ENCODE results near the gene SLC10A3. TPM values are rescaled to one million over a fixed set of nuclear protein-coding genes. Genes with fewer than 3 reads are reported as not detected.

Gene SLC10A3, protein sequence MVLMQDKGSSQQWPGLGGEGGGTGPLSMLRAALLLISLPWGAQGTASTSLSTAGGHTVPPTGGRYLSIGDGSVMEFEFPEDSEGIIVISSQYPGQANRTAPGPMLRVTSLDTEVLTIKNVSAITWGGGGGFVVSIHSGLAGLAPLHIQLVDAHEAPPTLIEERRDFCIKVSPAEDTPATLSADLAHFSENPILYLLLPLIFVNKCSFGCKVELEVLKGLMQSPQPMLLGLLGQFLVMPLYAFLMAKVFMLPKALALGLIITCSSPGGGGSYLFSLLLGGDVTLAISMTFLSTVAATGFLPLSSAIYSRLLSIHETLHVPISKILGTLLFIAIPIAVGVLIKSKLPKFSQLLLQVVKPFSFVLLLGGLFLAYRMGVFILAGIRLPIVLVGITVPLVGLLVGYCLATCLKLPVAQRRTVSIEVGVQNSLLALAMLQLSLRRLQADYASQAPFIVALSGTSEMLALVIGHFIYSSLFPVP
- 10 to 100 TPM; 22.5 to 23.7 TPM for total RNA-seq
- polyA plus RNA-seq: 10 to 100 TPM; 61.4 to 62.3 TPM

DNA sequence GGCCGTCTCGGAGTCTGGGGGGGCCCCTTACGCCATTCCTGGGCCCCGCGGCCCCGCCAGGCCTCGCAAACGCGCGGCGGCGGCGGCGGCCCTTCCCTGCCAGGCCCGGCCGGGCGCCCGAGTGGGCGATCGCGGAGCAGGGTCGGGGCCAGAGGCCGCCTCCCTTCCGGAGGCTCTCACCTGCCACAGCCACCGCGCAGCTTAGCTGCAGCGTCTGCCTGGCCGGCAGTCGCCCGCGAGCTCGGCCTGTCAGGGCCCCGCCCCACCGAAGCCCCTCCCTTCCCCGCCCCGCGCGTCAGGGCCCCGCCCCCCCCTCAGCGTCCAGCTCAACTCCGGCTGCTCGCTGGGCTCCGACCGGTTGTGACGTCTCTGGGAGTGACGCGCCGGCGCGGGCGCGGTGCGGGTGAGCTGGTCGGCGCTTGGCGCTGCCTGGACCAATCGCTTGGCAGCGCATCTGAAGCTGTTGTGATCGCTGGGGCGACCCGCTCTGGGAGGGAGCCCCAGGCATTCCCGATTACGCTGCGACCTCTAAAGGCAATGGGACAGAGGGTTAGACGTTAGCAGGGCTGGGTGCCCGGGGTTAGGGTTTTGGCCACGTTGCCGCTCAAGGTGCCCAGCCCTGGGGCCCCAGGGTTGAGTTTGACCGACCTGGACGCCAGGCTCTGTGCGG is at the start of gene SLC10A3:
SLC10A3 (minus strand) TSS at position 216 of the 670 bp plus-strand sequence. CDS start 1,689 bp downstream, outside the sequence.
- Histone ChIP-seq H3K4me3 (ENCODE audit: low read length in 2 of 2) (peak within 1 kb of the TSS; percentile 42 to 57), H3K27me3 (ENCODE audit: insufficient read depth, low read length) (no peaks in the 10 kb centered on the region), H3K36me3 (ENCODE audit: insufficient read depth, low read length) (no peaks in the 10 kb centered on the region), H3K27ac (ENCODE audit: low read depth, low read length) (peak within 1 kb of the TSS; percentile 71), H3K4me1 (ENCODE audit: insufficient read depth, low read length) (peaks cover 28% of the 10 kb centered on the region), H3K9me3 (ENCODE audit: control insufficient read depth in 1 of 2, low read length in 2 of 2) (no peaks in the 10 kb centered on the region)
- H3K27ac Mint-ChIP-seq: peak within 1 kb of the TSS; percentile 90 to 97 (median 93)
- ChIA-PET CTCF (ENCODE audit: partially characterized antibody) (interaction anchor here (0.6 to 2.1 kb wide), 4 partner anchors 36 to 92 kb away, joined by 3 to 5 read pairs (median 4); partner anchors contain the start of gene ATP6AP1), POLR2A (ENCODE audit: partially characterized antibody) (interaction anchor here (0.5 to 8.9 kb wide), 24 partner anchors 7 to 564 kb away, joined by 3 to 111 read pairs (median 6); partner anchors contain the start of genes ATP6AP1, FAM3A, FAM50A and FLNA)
- H3K4me3 Mint-ChIP-seq: peak within 1 kb of the TSS; percentile 87 to 93 (median 89)
- intact Hi-C loops (cut with micrococcal nuclease): loop anchor here (1.0 to 10.0 kb wide), 5 partner anchors 11 to 396 kb away; partner anchors contain the start of genes FAM3A, FAM50A, LAGE3 and MECP2
- no peaks in the 10 kb centered on the region for H3K9me3 Mint-ChIP-seq
- peaks cover 0 to 7% of the 10 kb centered on the region in 2 donors for H3K36me3 Mint-ChIP-seq
- DNase-seq: peak; percentile 83 to 92 (median 86)
- H3K27me3 Mint-ChIP-seq: no peaks in the 10 kb centered on the region
- H3K4me1 Mint-ChIP-seq: peaks cover 5 to 31% (median 16%) of the 10 kb centered on the region in 4 donors

DNA sequence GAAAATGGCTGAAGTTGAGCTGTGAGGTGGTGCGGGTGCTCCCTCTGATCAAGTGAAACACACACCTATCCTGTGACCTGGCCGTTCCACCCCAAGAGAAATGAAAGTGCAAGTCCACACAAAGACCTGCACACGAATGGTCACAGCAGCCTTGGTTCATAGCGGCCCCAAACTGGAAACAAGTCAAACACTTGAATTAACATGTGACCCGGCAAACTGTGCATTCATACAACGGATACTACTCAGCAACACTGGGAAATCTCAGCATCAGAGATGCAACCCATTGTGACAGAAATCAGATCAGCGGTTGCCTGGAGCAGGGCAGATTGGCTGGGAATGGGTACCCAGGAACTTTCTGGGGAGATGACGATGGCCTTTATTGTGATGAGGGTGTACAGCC is 48.6 kb upstream of the SLC10A3 start:
- no peak overlapping the region for H3K4me3 ChIP-seq (ENCODE audit: low read length in 2 of 2)
- Mint-ChIP-seq H3K9me3 (peaks cover 0 to 2% (median 0%) of the 10 kb centered on the region in 8 donors), H3K27me3 (no peaks in the 10 kb centered on the region), H3K4me3 (no peak overlapping the region), H3K4me1 (peaks cover 7 to 25% (median 12%) of the 10 kb centered on the region in 4 donors), H3K27ac (no peak overlapping the region), H3K36me3 (peaks cover 0 to 11% of the 10 kb centered on the region in 2 donors)
- peaks cover 21% of the 10 kb centered on the region for H3K4me1 ChIP-seq (ENCODE audit: insufficient read depth, low read length)
- H3K9me3 ChIP-seq (ENCODE audit: control insufficient read depth in 1 of 2, low read length in 2 of 2): no peaks in the 10 kb centered on the region
- no peak overlapping the region for H3K27ac ChIP-seq (ENCODE audit: low read depth, low read length)
- intact Hi-C loops (cut with micrococcal nuclease): no loop called here
- POLR2A ChIA-PET (ENCODE audit: partially characterized antibody): no interaction called here
- H3K27me3 ChIP-seq (ENCODE audit: insufficient read depth, low read length): no peaks in the 10 kb centered on the region
- no peak for DNase-seq
- CTCF ChIA-PET (ENCODE audit: partially characterized antibody): interaction anchor here (1.6 kb wide), 1 partner anchor 12 kb away, joined by 4 read pairs; no protein-coding TSS in a partner anchor
- peaks cover 3% of the 10 kb centered on the region for H3K36me3 ChIP-seq (ENCODE audit: insufficient read depth, low read length)

DNA sequence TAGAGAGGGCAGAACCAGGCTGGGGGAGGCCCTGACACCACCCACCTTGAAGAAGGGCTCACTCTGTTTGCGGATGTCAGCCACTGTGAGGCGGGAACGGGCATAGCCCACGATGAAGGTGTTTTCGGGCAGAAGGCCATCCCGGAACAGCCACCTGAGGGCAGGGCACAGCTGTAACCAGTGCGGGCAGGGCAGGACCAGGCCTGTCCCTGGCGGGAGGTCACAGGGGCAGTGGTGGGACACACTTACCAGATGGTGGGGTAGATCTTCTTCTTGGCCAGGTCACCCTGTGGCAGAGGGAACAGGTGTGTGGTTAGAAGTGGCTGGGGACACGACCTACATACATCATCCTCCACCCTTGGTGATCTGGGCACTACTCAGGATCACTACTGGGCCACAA is 45.5 kb upstream of the SLC10A3 start:
- H3K4me3 ChIP-seq (ENCODE audit: low read length in 2 of 2): no peak overlapping the region
- H3K27me3 Mint-ChIP-seq: no peaks in the 10 kb centered on the region
- H3K4me3 Mint-ChIP-seq: no peak overlapping the region
- peaks cover 3% of the 10 kb centered on the region for H3K36me3 ChIP-seq (ENCODE audit: insufficient read depth, low read length)
- H3K27ac Mint-ChIP-seq: peak overlapping the region in 1 of 7 donors; percentile 27
- no peak overlapping the region for H3K27ac ChIP-seq (ENCODE audit: low read depth, low read length)
- H3K36me3 Mint-ChIP-seq: peaks cover 0 to 12% of the 10 kb centered on the region in 2 donors
- H3K9me3 Mint-ChIP-seq: peaks cover 0 to 2% (median 0%) of the 10 kb centered on the region in 8 donors
- H3K27me3 ChIP-seq (ENCODE audit: insufficient read depth, low read length): no peaks in the 10 kb centered on the region
- H3K4me1 Mint-ChIP-seq: peaks cover 2 to 14% (median 5%) of the 10 kb centered on the region in 4 donors
- H3K4me1 ChIP-seq (ENCODE audit: insufficient read depth, low read length): peaks cover 8% of the 10 kb centered on the region
- no peak for DNase-seq
- POLR2A ChIA-PET (ENCODE audit: partially characterized antibody): interaction anchor here (1.1 to 6.5 kb wide), 2 partner anchors 11 to 137 kb away, joined by 3 to 56 read pairs; partner anchors contain the start of genes IKBKG and RPL10
- no peaks in the 10 kb centered on the region for H3K9me3 ChIP-seq (ENCODE audit: control insufficient read depth in 1 of 2, low read length in 2 of 2)
- CTCF ChIA-PET (ENCODE audit: partially characterized antibody): interaction anchor here (1.1 to 5.2 kb wide), 3 partner anchors 107 to 517 kb away, joined by 3 to 26 read pairs (median 4); partner anchors contain the start of genes ATP6AP1 and RPL10
- intact Hi-C loops (cut with micrococcal nuclease): loop anchor here (2.0 kb wide), 1 partner anchor 523 kb away; no protein-coding TSS in a partner anchor

DNA sequence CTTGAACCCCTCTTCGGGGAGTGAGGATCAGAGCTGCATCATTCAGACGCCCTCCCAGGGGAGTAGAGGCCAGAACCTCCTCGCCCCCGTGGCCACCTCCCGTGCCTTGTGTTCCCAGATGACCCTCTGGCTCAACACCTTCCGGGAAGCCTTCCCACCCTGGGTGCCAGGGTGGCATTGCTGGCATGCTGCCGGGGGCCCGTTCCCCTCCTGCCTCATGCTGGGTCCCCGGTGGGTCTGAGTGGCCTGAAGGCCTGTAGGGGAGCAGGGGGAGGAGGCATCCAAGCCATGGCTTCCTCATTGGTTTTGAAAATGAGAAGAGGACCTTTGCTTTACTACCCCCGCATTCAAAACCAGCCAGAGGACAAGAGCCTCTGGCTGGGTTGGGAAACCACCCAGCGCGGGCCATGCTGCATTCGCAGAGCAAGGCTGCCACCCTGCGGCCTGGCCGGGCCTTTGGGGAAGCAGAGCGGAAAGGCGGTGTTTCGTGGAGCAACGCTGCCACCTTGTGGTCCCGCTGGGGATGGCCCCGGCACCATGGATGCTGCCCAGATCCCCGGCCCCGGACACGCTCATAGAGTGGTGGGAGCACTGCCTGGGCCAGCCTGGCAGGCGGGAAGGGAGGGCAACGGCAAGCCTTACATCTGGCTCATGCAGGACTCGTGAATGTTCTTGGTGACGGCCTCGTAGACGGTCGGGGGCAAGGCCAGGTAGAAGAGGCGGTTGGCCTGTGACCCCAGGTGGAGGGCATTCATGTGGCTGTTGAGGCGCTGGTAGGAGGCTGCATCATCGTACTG is 44.3 kb upstream of the SLC10A3 start:
- H3K9me3 Mint-ChIP-seq: peaks cover 0 to 2% (median 0%) of the 10 kb centered on the region in 8 donors
- peaks cover 3% of the 10 kb centered on the region for H3K36me3 ChIP-seq (ENCODE audit: insufficient read depth, low read length)
- H3K27me3 ChIP-seq (ENCODE audit: insufficient read depth, low read length): no peaks in the 10 kb centered on the region
- peaks cover 8% of the 10 kb centered on the region for H3K4me1 ChIP-seq (ENCODE audit: insufficient read depth, low read length)
- H3K27ac ChIP-seq (ENCODE audit: low read depth, low read length): peak overlapping the region; percentile 43
- peaks cover 2 to 14% (median 5%) of the 10 kb centered on the region in 4 donors for H3K4me1 Mint-ChIP-seq
- peaks cover 0 to 13% of the 10 kb centered on the region in 2 donors for H3K36me3 Mint-ChIP-seq
- DNase-seq: peak; percentile 85 to 92 (median 89)
- H3K9me3 ChIP-seq (ENCODE audit: control insufficient read depth in 1 of 2, low read length in 2 of 2): no peaks in the 10 kb centered on the region
- ChIA-PET CTCF (ENCODE audit: partially characterized antibody) (interaction anchor here (0.7 to 5.2 kb wide), 6 partner anchors 8 to 516 kb away, joined by 3 to 26 read pairs (median 4); partner anchors contain the start of gene RPL10), POLR2A (ENCODE audit: partially characterized antibody) (interaction anchor here (1.1 to 6.5 kb wide), 3 partner anchors 13 to 161 kb away, joined by 3 to 56 read pairs (median 3); partner anchors contain the start of genes IKBKG and RPL10)
- H3K27ac Mint-ChIP-seq: peak overlapping the region in 6 of 7 donors; percentile 22 to 86 (median 72)
- H3K27me3 Mint-ChIP-seq: no peaks in the 10 kb centered on the region
- intact Hi-C loops (cut with micrococcal nuclease): loop anchor here (1.0 to 2.0 kb wide), 2 partner anchors 161 to 522 kb away; no protein-coding TSS in a partner anchor
- H3K4me3 ChIP-seq (ENCODE audit: low read length in 2 of 2): no peak overlapping the region
- no peak overlapping the region for H3K4me3 Mint-ChIP-seq

DNA sequence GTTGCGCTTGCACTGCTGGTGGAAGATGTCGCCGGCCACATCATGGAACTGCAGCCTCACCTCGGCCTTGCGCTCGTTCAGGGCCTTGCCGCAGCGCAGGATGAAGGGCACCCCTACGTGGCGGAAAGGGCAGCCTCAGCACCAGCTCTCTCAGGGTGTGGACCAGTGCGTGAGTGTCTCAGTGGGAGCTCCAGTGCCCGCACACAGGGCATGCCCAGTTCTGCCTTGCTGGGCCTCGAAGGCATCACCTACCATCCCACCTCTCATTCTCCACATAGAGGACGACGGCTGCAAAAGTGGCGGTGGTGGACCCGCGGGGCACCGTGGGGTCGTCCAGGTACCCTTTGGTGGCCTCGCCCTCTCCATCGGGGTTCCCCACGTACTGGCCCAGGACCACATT is 42.3 kb upstream of the SLC10A3 start:
- H3K27me3 Mint-ChIP-seq: no peaks in the 10 kb centered on the region
- H3K4me1 Mint-ChIP-seq: peaks cover 2 to 14% (median 5%) of the 10 kb centered on the region in 4 donors
- peaks cover 0 to 2% (median 0%) of the 10 kb centered on the region in 8 donors for H3K9me3 Mint-ChIP-seq
- Histone ChIP-seq H3K27ac (ENCODE audit: low read depth, low read length) (no peak overlapping the region), H3K9me3 (ENCODE audit: control insufficient read depth in 1 of 2, low read length in 2 of 2) (no peaks in the 10 kb centered on the region), H3K27me3 (ENCODE audit: insufficient read depth, low read length) (no peaks in the 10 kb centered on the region), H3K4me3 (ENCODE audit: low read length in 2 of 2) (no peak overlapping the region), H3K36me3 (ENCODE audit: insufficient read depth, low read length) (peaks cover 3% of the 10 kb centered on the region), H3K4me1 (ENCODE audit: insufficient read depth, low read length) (peaks cover 8% of the 10 kb centered on the region)
- ChIA-PET CTCF (ENCODE audit: partially characterized antibody) (interaction anchor here (0.8 to 5.2 kb wide), 3 partner anchors 134 to 585 kb away, joined by 3 to 26 read pairs (median 6); partner anchors contain the start of gene RPL10), POLR2A (ENCODE audit: partially characterized antibody) (interaction anchor here (0.8 to 6.5 kb wide), 3 partner anchors 134 to 607 kb away, joined by 3 to 56 read pairs (median 3); partner anchors contain the start of gene RPL10)
- DNase-seq: no peak
- intact Hi-C loops (cut with micrococcal nuclease): no loop called here
- peaks cover 0 to 13% of the 10 kb centered on the region in 2 donors for H3K36me3 Mint-ChIP-seq
- H3K27ac Mint-ChIP-seq: no peak overlapping the region
- no peak overlapping the region for H3K4me3 Mint-ChIP-seq

DNA sequence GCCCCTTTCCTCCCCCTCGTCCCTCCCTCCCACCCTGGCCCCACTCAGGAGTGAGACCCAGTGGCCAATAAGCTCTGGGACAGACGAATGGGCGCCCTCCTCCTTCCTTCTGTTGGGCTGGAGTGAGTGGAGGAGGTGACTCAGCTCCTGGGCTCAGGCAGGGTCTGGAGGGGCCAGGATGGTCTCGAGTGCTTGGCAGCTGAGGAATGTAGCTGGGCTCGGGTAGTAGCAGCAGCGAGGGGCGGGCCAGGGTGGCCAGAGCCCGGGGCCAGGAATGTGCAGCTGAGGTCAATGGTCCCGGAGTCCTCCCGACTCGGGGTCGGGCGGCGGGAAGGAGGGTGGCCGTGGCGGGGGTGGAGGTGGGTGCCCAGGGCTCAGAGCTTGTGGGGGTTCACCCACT is 41.2 kb upstream of the SLC10A3 start:
- Histone ChIP-seq H3K27ac (ENCODE audit: low read depth, low read length) (no peak overlapping the region), H3K9me3 (ENCODE audit: control insufficient read depth in 1 of 2, low read length in 2 of 2) (no peaks in the 10 kb centered on the region), H3K27me3 (ENCODE audit: insufficient read depth, low read length) (no peaks in the 10 kb centered on the region), H3K4me3 (ENCODE audit: low read length in 2 of 2) (no peak overlapping the region), H3K4me1 (ENCODE audit: insufficient read depth, low read length) (peaks cover 17% of the 10 kb centered on the region), H3K36me3 (ENCODE audit: insufficient read depth, low read length) (peaks cover 3% of the 10 kb centered on the region)
- Mint-ChIP-seq H3K27ac (no peak overlapping the region), H3K4me1 (peaks cover 5 to 24% (median 12%) of the 10 kb centered on the region in 4 donors), H3K27me3 (no peaks in the 10 kb centered on the region), H3K9me3 (peaks cover 0 to 2% (median 0%) of the 10 kb centered on the region in 8 donors), H3K4me3 (no peak overlapping the region), H3K36me3 (peaks cover 0 to 13% of the 10 kb centered on the region in 2 donors)
- CTCF ChIA-PET (ENCODE audit: partially characterized antibody): interaction anchor here (0.8 to 1.8 kb wide), 2 partner anchors 519 to 584 kb away, joined by 3 to 6 read pairs; no protein-coding TSS in a partner anchor
- DNase-seq: no peak
- POLR2A ChIA-PET (ENCODE audit: partially characterized antibody): interaction anchor here (0.6 to 6.5 kb wide), 2 partner anchors 15 to 133 kb away, joined by 3 to 56 read pairs; partner anchors contain the start of gene RPL10
- intact Hi-C loops (cut with micrococcal nuclease): no loop called here
